Epidermal melanocyte (primary cell): Measurements from ENCODE around the gene IRX3.

ENCODE experiments used
- DNase-seq: peaks from one replicate; pipeline ENCODE4 v3.0.0; 2011; ENCODE audit warnings: low spot score; ENCODE audit not compliant: insufficient read length

The IRX3 gene

DNA sequence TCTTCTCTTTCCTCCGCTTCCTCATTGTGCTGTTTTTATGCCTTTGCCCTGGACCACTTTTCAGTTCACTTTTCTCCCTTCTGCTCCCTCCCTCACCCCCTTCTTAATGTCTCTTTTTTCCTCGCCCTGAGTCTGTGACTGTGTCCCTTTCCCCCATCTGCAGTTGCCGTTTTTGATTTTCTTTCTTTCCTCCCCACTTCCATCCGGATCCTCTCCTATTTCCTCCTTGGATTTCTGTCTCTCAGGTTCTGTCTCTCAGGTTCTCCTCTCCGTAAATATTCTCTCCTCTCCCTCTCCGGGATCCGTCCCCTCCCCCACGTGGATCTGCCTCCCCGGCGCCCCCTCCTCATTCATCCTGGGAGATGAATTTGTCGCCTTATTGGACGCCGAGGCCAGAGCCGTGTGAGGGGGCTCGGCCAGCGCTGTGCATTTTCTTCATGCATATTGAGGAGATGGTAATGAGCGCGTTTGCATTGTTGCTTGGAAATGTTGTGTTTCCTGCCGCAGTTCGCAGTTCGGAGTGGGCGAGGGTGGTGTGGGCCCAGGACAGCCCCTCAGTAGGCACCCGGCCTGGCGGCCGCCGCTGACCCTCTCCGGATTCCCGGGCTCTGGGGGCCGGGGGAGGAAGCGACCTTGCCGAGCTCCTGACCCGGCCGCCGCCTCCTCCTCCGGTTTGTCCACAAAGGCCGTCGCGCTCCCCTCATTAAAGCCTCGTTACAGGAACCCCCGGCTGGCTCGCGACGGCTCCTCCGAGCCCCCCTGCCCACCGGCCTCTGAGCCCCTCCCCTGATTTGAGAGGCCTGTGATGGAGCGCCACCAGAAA is 4.5 kb upstream of the IRX3 start:
- no peak for DNase-seq

DNA sequence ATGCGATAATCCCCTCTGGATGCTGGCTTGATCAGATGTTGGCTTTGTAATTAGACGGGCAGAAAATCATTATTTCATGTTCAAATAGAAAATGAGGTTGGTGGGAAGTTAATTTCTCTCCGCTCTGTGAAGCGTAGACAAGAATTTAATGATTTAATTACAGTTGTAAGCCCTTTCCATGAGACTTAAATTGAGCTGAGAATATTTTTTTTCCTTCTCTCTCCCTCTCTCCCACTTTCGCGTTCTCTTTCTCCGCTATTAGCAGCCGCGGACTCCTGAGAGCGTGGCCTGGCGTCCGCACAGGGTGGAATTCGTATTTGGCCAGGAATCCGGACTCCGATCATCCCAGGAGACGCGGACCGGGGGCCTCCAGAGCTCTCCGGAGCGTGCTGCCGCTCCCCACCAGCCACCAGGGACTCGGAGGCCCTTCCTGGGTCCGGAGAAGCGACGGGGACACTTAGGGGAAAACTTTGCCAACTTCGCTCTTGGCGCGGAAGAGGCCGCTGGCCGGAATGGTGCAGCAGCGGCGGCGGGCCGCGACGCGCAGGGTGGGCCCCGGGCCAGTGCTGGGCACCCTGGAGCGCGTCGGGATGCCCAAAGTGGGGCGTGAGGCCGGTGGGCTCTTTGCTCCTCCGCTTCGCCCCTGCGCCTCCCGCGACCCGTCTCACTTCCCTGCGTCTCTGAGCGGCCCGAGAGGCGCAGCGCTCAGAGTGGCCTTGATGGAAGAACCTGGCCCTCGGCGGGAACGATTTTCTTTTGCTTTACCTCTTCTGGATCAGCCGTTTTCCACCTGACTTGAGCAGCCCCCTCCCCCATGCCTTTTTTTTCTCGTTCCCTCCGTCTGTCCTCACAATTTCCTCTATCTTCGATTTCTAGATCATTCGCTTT is 3.6 kb upstream of the IRX3 start:
- DNase-seq, result no peak

DNA sequence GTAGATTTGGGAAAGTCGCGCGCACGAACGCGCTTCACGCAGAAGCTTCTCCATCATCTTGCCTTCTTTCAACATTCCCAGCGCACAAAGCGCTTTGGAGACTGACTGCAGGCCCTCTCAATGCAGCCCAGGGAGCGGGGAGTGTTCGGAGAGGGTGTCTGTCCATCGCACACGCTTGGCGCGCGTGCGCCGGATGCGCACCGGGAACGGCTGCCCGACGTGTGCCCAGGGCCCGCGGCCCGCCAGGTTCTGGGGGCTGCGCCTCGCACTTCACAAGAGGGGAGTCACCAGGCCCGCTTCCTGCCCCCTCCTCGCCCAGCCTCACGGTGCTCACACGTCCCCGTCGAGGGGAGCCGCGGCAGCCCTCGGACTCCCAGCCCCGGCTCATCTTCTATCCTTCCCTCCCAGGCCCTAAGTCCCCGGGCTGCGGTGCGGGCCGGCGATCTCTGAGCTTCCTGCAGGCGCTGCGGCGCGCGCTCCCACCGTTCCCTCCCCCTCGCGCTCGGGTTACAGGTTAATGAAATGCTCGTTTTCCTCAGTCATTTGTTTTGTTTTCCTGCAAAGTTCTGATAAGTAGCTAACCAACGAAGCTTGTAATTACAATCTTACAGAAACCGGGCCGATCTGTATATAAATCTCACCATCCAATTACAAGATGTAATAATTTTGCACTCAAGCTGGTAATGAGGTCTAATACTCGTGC is 2.8 kb upstream of the IRX3 start:
- no peak for DNase-seq

DNA sequence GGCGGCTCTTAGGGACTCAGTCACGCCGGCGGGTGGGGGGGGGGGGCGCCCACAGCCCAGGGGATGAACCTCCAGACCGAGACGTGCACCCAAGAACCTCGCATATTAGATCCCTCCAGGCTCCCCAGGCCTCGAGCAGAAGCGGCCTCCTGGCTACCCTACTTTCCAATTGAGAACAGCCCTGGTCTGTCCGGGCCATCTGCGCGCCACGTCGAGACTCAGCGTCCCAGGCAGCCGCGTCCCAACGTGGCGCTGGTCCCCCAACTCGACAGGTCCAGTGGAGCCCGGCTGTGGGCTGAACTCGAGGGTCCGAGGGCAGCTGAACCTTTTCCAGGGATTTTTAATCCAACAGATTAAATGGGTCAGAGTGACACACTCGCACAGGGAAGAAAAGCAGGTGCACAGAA is 2.3 kb upstream of the IRX3 start:
- no peak for DNase-seq

DNA sequence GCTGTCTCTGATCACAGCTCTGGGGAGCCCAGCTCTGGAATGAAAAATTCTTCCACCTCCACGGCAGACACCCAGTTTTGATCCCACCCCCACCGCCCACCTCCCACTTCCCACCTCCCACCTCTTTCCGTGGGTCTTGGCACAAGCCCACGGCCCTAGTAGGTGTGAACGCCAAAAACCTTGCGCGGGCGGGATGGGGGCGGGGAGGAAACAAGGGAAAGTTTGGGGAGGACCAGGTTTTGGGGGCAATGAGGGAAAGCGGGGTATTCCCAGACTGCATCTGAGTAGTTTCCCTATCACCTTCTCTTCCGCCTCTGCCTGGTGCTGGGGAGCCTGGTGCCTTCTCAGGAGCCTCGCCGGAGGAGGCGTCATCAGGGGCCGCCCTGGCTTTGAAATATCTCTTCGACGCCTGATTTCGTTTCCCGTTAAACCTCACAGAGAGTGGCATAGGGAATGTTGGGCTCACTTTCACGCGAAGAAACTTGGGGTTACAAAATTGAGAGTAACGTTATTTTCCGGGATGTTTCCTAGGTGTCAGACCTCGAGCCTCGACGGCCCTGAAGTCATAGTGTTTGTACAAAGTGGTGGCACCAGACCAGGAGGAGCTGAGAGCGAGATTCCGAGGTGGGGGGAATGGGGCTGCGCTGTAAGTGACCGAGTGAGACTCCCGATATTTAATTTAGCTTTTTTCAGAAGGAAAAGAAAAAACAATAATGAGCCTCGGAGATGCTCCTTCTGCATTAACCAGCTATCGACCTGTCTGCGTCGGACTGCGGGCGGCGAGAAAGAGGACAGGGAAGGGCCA is 1.6 kb upstream of the IRX3 start:
- DNase-seq, result no peak

DNA sequence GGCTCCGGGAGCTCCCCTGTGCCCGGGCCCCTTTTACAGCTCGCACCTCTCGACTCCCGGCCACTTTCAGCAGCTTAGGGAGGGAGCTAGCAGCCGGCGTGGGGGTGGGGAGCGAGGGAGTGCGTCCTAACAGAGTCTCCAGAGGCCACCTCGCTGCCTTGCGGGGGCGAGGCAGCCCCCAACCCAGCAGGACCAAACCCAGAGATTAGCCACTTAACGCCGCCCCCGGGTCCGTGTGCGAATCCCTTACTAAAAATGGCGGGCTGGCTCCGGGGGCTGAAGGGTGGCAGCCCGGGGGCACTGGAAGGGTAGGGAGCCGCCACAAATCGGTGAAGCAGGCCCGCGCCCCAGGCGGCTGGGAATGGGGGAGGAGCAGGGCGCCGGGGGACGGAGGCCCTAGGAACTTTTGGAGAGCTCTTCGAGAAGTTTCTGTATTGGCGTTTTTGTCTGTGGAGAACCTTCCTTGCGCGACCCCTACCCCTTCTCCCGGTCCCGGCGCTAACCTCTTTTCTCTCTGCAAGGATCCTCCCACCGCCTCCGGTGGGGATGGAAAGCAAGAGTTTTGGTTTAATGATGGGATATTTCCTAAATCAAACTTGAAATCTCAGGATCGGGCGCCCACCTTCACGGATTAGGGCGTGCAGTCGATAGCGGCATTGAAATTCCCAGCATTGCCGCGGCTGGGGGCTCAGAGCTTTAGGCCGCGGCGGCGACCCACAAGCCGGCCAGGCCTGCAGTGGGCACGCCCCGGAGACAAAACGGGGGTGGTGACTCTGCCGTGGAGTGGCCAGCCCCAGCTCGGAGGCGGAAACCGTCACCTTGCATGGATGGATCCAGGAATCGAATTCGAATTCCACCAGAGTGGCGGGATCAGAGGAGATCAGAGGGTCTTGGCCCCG is 793 bp upstream of the IRX3 start:
- DNase-seq, result no peak

DNA sequence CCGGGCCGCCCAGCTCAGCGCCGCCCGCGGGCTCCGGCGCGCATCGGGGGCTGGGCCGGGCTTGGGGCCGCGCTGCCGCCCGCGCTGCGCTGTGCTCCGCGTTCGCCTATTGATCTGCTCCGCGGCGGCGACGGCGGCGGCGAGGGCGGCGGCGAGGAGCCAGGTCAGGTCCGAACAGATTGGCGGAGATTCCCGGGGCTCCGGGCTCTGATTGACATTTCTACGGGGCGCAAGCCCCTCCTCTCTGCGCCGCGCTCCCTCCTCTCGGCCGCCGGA is 559 bp downstream of the IRX3 start:
- DNase-seq, result no peak

DNA sequence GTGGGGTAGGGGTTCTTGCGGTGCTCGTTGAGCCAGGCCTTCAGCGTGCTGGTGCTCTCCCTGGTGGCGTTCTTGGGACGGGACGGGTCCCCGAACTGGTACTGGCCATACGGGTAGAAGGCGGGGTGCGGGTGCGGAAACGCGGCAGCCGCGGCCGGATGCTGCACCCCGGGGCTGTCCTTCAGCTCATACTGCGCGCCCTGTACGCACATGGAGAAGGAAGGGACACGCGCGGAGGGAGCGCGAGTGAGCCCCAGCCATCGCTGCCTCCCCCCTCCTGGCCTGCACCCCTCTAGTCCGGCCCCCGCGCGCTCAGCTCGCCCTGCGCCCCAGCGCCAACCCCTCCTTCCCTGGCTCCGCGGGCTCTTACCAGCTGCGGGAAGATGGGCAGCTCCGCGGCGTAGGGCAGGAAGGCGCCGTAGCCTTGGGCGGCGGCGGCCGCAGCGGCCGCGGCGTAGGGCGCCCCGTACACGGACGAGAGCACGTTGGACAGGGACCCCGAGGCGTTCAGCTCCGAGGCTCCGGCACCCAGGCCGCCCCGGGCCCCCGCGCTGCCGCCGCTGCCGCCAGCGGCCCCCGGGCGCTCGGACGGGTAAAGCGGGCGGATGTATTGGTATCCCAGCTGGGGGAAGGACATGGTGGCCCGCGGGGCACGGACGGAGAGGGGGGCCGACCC is 1.0 kb downstream of the IRX3 start:
- no peak for DNase-seq

DNA sequence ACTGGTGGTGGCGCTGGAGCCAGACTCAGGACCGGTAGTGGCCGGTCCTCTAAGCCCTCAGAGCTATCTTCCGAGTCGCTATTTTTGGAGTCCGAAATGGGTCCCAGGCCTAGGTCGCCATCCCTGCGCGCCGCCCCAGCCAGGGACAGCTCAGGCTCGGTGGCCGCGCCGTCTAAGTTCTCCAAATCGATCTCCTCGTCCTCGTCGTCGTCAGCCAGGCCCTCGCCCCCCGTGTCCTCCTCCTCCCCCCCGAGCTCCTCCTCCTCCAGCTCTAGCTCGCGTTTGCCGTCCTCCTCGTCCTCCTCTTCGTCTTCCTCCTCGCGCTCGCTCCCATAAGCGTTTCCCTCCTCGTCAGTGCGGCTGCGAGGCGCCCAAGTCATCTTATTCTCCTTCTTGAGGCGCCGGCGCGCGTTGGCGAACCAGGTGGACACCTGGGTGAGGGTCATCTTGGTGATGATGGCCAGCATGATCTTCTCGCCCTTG is 1.6 kb downstream of the IRX3 start:
- no peak for DNase-seq

DNA sequence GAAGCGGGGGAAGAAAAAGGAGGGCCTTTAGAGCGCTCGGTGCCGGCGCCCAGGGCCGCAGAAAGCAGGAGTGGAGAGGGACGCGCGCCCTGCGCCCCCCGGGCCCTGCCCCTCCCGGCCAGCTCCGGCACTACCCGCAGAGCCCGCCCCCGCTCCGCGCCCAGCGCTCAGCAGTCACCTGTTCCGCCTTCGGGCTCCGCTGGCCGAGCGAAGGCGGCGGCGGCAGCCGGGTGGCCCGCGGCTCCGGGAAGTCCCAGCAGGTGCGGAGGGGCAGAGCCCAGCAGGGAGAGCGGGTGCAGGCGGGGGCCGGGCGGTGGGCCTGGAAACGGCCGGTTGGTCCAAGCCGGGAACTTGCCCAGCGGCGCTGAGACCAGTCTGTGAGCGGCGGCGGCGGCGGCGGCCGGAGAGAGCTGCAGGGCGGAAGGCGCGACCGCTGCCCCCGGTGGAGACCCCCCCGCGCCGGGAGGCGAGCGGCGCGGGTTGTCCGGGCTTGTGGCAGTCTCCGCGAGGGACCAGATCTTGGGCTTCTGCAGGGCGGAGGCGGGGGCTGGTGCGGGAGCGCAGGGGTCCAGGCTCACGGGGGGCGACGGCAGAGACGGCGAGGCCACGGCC is 2.2 kb downstream of the IRX3 start:
- DNase-seq, result no peak

DNA sequence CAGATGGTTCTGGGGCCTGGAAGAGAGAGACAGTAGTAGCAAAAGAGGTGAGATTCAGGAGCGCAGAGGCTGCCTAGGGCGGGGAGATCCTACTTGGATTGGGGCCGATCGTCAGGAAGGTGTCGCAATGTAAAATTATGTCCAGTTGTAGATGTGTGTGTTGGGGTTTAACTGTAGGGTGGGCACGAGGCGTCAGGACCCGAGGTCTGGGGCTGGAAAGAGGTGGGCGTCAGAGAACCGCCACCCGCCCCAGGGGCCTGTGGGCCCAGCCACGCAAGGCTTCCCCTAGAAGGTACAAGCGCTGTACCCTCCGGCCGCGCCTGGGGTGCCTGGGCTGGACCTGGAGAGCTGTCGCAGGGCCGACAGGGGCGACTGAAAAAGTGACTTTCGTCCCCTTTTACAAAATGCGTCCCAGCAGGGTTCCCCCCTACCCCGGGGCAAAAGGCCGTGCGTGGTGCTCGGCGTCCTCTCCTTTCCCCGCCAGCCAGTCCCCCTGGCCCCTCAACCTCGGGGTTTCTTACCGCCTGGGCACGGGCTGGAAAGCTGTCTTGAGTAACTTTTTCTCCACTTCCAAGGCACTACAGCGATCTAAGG is 2.8 kb downstream of the IRX3 start:
- no peak for DNase-seq

DNA sequence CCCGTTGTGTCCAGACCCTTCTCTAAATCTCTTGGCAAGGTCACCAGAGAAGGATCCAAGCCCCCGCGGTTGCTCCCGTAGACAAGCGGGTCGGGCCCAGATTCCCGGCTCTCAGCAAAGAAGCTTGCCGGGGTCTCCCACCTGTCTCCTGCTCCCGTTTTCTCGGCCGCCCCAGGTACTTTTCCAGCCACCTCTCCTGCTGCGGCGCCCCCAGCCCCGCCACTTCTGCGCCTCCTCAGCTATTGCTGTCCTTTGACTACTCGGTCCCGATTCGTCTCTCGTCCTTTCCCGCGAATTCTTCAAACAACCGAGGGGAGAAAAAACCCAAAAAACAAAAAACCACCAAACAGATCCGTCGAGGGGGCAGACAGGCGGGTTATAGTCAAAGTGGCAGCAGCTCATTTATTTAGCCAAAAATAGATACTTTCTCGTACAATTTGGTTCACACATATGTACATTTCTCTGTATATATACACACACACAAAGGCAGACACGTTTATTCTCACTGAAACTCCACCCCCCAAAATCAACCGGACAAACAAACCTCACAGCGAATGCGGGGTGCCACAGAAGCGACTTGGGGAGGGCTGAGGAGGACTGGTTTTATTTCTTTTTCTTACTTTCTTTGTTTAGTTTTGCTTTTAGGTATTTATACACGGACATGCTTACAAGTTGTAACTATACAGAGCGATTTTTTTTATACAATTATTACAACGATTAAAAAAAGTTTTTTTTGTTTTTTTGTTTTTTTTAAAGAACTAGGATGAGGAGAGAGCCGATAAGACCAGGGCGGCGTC is 3.5 kb downstream of the IRX3 start:
- DNase-seq, result no peak

DNA sequence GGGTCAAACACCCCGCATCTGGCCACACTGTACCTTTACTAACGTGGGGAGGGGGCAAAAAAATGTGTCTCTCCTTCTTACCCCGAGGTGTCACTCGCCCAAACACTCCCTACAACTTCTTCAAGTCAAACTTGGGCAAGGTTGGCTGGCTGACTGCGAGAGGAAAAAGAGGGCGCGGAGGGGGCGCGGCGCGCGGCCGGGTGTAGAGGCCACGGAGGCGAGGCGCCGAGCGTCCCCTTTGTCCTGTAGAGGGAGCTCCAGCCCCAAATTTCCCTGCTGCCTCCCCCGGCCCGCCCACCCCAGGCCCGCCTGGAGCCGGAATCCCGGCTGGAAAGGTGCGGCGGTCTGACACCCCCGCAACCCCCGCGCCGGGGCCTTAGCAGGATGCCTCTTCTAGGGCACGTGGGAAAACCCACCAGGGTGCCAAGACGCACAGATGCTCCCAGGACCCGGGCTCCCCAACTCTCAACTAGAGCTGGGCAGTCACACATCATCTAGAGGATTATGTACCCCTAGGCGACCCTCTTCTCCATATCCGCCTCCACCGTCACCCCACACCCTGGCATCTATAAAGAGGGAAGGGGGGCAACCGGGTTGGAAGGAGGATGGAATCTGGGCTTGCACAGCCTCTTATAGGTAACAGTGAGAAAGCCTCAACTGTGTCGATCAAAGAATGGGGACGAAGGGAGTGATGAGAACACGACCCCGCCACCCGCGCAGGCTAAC is 4.2 kb downstream of the IRX3 start:
- no peak for DNase-seq

DNA sequence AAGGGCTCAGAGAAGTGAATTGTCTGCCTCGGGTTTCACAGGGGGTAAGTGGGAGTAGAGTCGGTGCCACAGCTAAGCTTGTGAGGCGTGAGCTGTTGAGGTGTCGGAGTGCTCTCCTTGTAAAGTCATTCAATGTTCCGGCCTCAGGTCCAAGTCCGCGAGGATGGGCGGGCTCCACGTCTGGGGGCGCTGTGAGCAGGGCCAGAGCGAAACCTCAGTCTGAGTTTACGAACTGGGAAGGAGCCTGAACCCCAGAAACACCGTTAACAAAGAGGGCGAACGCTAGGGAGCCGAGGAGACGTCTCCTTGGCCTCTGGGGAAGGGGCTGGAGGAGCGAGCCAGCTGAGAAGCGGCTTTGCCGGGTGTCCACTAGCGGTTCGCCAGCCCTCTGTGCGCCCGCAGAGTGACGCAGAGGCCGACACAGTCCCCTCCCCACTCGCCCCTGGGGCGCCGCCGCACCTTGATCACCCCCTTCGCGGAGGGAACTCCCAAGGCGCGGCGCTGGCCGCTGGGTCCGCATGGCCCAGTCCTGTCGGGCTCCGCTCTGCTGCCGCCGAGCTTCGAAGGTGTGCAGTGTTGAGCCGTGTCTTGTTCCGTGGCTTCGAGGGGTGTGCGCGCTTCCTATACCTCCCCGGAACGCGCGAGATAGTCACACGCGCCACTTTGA is 4.9 kb downstream of the IRX3 start:
- no peak for DNase-seq

DNA sequence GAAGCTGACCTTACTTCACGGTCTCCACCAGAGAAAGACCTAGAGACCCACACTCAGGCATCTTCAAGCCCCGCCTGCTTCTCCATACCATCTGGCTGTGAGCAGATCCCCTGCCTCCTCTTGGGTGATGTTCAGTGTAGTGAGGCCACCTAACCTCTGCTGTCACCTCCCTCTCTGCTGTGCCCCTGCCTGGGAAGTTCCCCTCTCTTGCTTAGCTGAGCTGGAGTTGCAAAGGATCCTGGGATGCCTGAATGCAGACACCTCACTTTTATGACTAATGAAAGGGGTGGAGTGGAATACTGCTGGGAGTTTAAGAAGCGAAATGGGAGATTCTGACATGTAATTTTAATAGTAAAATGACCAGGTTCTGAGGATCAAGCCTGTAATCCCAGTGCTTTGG is 5.8 kb downstream of the IRX3 start:
- no peak for DNase-seq

DNA sequence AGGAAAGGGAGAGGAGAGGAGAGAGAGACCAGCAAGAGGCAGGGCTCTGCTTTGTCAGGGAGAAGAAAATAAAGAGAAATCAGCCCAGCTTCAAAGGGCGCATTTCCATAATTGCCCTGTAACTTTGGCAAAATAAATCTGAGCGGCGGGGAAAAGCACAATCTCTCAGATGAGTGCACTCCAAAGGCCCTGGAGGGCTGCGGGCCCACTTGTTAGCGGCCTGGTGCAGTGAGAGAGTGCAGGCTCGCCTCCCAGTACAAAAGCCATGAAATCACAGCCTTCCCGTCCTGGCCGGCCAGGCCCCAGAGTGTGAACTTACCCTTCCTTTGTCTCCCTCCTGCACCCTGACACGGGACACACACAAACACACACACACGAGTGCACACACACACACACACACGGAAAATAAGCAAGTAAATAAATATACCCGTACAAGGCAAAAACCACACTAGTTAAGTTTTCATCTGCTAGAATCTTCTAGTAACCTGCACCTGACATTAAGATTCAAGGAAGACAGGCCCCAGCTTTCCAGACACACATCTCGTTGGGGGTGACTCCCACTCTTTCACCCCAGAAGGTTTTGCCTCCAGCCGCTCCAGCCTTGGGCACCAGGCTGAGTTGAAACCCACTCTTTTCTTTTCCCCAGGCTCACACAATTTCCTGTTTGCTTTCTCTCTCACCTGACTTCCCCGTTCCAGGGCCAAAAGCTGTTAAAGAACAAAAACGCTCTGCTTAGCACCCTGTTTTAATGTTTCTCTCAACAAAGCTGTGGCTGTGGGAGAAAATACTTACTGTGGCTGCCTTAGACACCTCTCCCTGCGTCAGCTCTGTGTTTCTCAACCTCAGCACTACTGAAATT is 8.5 kb downstream of the IRX3 start:
- no peak for DNase-seq
